ENCODE results near the gene TEX11. TPM values are rescaled to one million over a fixed set of nuclear protein-coding genes. Genes with fewer than 3 reads are reported as not detected.

The TEX11 gene
- total RNA-seq, 1 donor from 2014 or later = not detected

GRCh38 chrX:70554948-70555347, 353.6 kb downstream of the TEX11 start:
- no peak for DNase-seq (ENCODE audit: low read depth)
- TF ChIP-seq, protein P1, sequence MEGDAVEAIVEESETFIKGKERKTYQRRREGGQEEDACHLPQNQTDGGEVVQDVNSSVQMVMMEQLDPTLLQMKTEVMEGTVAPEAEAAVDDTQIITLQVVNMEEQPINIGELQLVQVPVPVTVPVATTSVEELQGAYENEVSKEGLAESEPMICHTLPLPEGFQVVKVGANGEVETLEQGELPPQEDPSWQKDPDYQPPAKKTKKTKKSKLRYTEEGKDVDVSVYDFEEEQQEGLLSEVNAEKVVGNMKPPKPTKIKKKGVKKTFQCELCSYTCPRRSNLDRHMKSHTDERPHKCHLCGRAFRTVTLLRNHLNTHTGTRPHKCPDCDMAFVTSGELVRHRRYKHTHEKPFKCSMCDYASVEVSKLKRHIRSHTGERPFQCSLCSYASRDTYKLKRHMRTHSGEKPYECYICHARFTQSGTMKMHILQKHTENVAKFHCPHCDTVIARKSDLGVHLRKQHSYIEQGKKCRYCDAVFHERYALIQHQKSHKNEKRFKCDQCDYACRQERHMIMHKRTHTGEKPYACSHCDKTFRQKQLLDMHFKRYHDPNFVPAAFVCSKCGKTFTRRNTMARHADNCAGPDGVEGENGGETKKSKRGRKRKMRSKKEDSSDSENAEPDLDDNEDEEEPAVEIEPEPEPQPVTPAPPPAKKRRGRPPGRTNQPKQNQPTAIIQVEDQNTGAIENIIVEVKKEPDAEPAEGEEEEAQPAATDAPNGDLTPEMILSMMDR (conservative IDR thresholded peaks at IDR 0.05; ENCODE audit: low read depth, low read length) = no peak

DNA sequence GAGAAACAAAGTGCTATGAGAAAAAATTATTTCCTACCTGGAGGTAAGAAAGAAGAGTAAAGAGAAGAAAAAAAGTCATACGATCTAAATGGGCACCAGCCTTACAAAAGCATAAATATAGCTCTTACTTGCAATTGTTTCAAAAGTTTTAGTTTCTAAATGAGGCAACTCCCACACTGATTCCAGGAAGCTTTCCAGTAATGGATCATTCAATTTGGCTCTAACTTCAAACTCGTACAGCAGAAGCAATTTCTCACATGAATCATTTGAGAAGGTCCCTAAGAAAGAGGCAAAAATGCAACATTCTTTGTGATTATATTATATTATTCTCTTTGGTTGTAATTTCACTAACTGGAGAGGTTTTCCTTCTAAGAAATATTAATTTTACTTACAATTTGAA, 354.0 kb downstream of the TEX11 start:
- H3K4me3 ChIP-seq (ENCODE audit: low read depth, low read length) = no peak overlapping the region
- TF ChIP-seq, protein P1 (conservative IDR thresholded peaks at IDR 0.05; ENCODE audit: low read depth, low read length) = no peak
- DNase-seq (ENCODE audit: low read depth) = no peak

More at GRCh38 chrX:70554948-70555347, 353.6 kb downstream of the TEX11 start:
- no peak overlapping the region for H3K4me3 ChIP-seq (ENCODE audit: low read depth, low read length)

- peak; percentile 2 for DNase-seq (ENCODE audit: low read depth)
- TF ChIP-seq, protein P1 (conservative IDR thresholded peaks at IDR 0.05; ENCODE audit: low read depth, low read length) = peak; percentile 37
- H3K4me3 ChIP-seq (ENCODE audit: low read depth, low read length) = no peak overlapping the region
Observed at GRCh38 chrX:70554081-70554480, 354.4 kb downstream of the TEX11 start.

DNA sequence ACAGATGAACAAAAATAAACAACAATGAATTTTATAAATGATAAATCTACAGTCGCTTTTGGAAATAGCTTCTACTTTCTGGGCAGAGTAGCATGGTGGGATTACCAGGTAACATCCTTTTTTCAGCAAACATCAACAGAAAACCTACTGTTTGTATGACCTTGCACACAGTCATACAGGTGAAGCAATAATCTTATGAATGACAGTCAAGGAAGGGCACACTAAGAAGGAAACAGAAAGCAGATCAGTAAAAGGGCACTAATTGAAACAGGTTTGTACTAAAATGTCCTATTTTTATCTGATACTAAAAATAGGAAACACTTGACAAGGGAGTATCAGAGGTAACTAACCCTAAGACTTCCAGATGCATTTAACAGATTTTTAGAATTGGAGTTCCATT, 355.0 kb downstream of the TEX11 start:
- no peak overlapping the region for H3K4me3 ChIP-seq (ENCODE audit: low read depth, low read length)
- no peak for DNase-seq (ENCODE audit: low read depth)
- TF ChIP-seq, protein P1 (conservative IDR thresholded peaks at IDR 0.05; ENCODE audit: low read depth, low read length) = no peak

- H3K4me3 ChIP-seq (ENCODE audit: low read depth, low read length) = no peak overlapping the region
- no peak for DNase-seq (ENCODE audit: low read depth)
- TF ChIP-seq, protein P1 (conservative IDR thresholded peaks at IDR 0.05; ENCODE audit: low read depth, low read length) = no peak
Observed at GRCh38 chrX:70552130-70552704, 356.3 kb downstream of the TEX11 start.

DNA sequence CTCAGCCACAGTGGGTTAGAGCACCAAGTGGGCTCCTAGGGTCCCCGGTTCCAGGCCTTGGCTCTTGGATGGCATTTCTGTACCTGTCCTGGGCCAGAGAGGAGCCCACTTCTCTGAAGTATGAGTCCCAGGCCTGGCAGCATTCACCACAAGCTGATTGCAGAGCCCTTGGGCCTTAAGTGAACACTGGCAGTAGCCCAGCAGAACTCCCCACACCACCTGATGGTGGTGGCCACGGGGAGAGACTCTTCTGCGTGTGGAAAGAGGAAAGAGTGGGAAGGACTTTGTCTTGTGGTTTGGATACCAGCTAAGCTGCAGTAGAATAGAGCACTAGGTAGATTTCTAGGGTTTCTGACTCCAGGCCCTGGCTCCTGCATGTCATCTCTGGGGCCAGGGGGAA, 359.1 kb downstream of the TEX11 start:
- no peak overlapping the region for H3K4me3 ChIP-seq (ENCODE audit: low read depth, low read length)
- TF ChIP-seq, protein P1 (conservative IDR thresholded peaks at IDR 0.05; ENCODE audit: low read depth, low read length) = no peak
- no peak for DNase-seq (ENCODE audit: low read depth)

DNA sequence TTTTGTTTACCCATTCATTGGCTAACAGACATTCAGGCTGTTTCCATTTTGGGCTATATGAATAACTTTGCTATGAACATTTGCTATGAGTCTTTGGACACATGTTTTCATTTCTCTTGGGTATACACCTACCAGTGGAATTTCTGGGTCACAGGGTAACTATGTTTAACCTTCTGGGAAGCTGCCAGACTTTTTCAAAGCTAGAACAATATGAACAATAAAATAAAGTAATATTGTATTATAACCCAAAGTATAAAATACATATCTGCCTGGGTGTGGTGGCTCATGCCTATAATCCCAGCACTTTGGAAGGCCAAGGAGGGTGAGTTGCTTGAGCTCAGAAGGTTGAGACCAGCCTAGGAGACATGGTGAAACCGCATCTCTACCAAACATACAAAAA, 373.3 kb downstream of the TEX11 start:
- no peak overlapping the region for H3K4me3 ChIP-seq (ENCODE audit: low read depth, low read length)
- DNase-seq (ENCODE audit: low read depth) = no peak
- TF ChIP-seq, protein P1 (conservative IDR thresholded peaks at IDR 0.05; ENCODE audit: low read depth, low read length) = no peak

Measured in epithelial cell of proximal tubule (primary cell).